Thyroid gland (tissue), 4 donors: ENCODE data around the gene WDR70. TPM values are rescaled to one million over a fixed set of nuclear protein-coding genes. Genes with fewer than 3 reads are reported as not detected.

ENCODE experiments used
- DNase-seq, 2 donors: peaks; one replicate each; pipeline ENCODE4 v3.0.0-alpha.2; 2019
- H3K27ac ChIP-seq, 3 donors: fragments of 200-600 bp; sonication (generic); 1 replicate in 2 of 3; 2 replicates in 1 of 3; pipeline ENCODE4 v1.5.1; 2016 to 2019; ENCODE audit warnings: mild to moderate bottlenecking in 1 of 3, moderate library complexity in 1 of 3
- H3K27me3 ChIP-seq: fragments of 200-600 bp; sonication (generic); one replicate; pipeline ENCODE4 v1.5.1; 2019
- H3K36me3 ChIP-seq, 2 donors: fragments of 200-600 bp; sonication (generic); one replicate each; pipeline ENCODE4 v1.5.1; 2016 to 2019
- H3K4me1 ChIP-seq, 2 donors: fragments of 200-600 bp; sonication (generic); one replicate each; pipeline ENCODE4 v1.5.1; 2017 to 2019
- H3K4me3 ChIP-seq, 3 donors: fragments of 200-600 bp; sonication (generic); replicated peaks in 1 of 3; 1 replicate in 2 of 3; 2 replicates in 1 of 3; pipeline ENCODE4 v1.5.1; 2016; ENCODE audit warnings: mild to moderate bottlenecking in 1 of 3
- H3K9me3 ChIP-seq: fragments of 200-600 bp; sonication (generic); one replicate; pipeline ENCODE4 v1.5.1; 2017
- CTCF ChIP-seq, 6 experiments: fragments of 200-600 bp in 3 of 6; fragments of 450-650 bp in 3 of 6; sonication (generic) in 3 of 6; IDR thresholded peaks; one replicate each; pipeline ENCODE4 v1.5.1; 2016 to 2019; ENCODE audit warnings: antibody characterized with exemption in 6 of 6, mild to moderate bottlenecking in 2 of 6, inconsistent platforms in 1 of 6, moderate library complexity in 1 of 6
- POLR2A ChIP-seq, 2 donors: fragments of 450-650 bp; IDR thresholded peaks; one replicate each; pipeline ENCODE4 v1.6.1; 2017; ENCODE audit warnings: antibody characterized with exemption in 2 of 2, mild to moderate bottlenecking in 2 of 2, moderate library complexity in 1 of 2
- WGBS, 2 donors: methylation state at CpG; one replicate each; pipeline ENCODE4 v1.1.5; 2017; 5-methylcytosine and 5-hydroxymethylcytosine counted together
- intact Hi-C: fragments of 100-400 bp; cut with DNase I; formaldehyde crosslinking; loops from one replicate; pipeline ENCODE4 v1.15.1; 2023
- total RNA-seq, 4 donors: library from RNA; depleted of rRNA; stranded (reverse); fragments of >200 nt; gene quantifications; one replicate each; pipeline ENCODE4 v1.2.3, GENCODE V29; 2016

WDR70 gene
- total RNA-seq, 4 donors from 2014 or later = 31.3 to 103 (median 33.5) TPM

- peaks cover 4 to 9% of the 10 kb centered on the region in 2 donors for H3K4me1 ChIP-seq
- TF ChIP-seq CTCF (IDR thresholded peaks at IDR 0.05) (no peak), POLR2A (IDR thresholded peaks at IDR 0.05) (no peak)
Measured at GRCh38 chr5:37717276-37717612, 338.1 kb downstream of the WDR70 start.

GRCh38 chr5:37717613-37718431 lies 338.7 kb downstream of the WDR70 start:
- intact Hi-C loops = no loop called here
- DNase-seq = peak; percentile 17 to 21

More at GRCh38 chr5:37717276-37717612, 338.1 kb downstream of the WDR70 start:
- WGBS, 2 donors = 46 to 52% methylated on average over 2 of the region's 2 CpGs
- Histone ChIP-seq H3K27ac (no peak overlapping the region), H3K36me3 (no peaks in the 10 kb centered on the region), H3K4me3 (no peak overlapping the region), H3K27me3 (no peaks in the 10 kb centered on the region), H3K9me3 (no peaks in the 10 kb centered on the region)
- DNase-seq = no peak
- intact Hi-C loops = no loop called here

GRCh38 chr5:37720550-37720952 lies 341.4 kb downstream of the WDR70 start:
- Histone ChIP-seq H3K9me3 (no peaks in the 10 kb centered on the region), H3K36me3 (no peaks in the 10 kb centered on the region), H3K4me1 (peaks cover 4 to 9% of the 10 kb centered on the region in 2 donors), H3K27ac (no peak overlapping the region), H3K4me3 (no peak overlapping the region), H3K27me3 (no peaks in the 10 kb centered on the region)
- WGBS, 2 donors = 97 to 98% methylated on average over 2 of the region's 2 CpGs
- TF ChIP-seq POLR2A (IDR thresholded peaks at IDR 0.05) = no peak
- TF ChIP-seq CTCF (IDR thresholded peaks at IDR 0.05) = no peak
- intact Hi-C loops = no loop called here
- no peak for DNase-seq

More at GRCh38 chr5:37717613-37718431, 338.7 kb downstream of the WDR70 start:
- Histone ChIP-seq H3K27ac (no peak overlapping the region), H3K4me3 (no peak overlapping the region), H3K9me3 (no peaks in the 10 kb centered on the region), H3K4me1 (peaks cover 4 to 9% of the 10 kb centered on the region in 2 donors), H3K27me3 (no peaks in the 10 kb centered on the region), H3K36me3 (no peaks in the 10 kb centered on the region)
- TF ChIP-seq CTCF (IDR thresholded peaks at IDR 0.05) (no peak), POLR2A (IDR thresholded peaks at IDR 0.05) (no peak)
- 45 to 49% methylated on average over 8 of the region's 8 CpGs for WGBS, 2 donors

- Histone ChIP-seq H3K9me3 (no peaks in the 10 kb centered on the region), H3K36me3 (no peaks in the 10 kb centered on the region), H3K4me1 (peaks cover 4 to 9% of the 10 kb centered on the region in 2 donors), H3K27me3 (no peaks in the 10 kb centered on the region), H3K27ac (no peak overlapping the region), H3K4me3 (no peak overlapping the region)
- 73 to 76% methylated on average over 5 of the region's 5 CpGs for WGBS, 2 donors
- DNase-seq = no peak
- intact Hi-C loops = no loop called here
- no peak for TF ChIP-seq CTCF (IDR thresholded peaks at IDR 0.05)
- TF ChIP-seq POLR2A (IDR thresholded peaks at IDR 0.05) = no peak
Measured at GRCh38 chr5:37721447-37721871, 342.3 kb downstream of the WDR70 start.
